Endothelial cell of umbilical vein (primary cell): ENCODE data around the gene S100A16. TPM values are rescaled to one million over a fixed set of nuclear protein-coding genes. Genes with fewer than 3 reads are reported as not detected.

Experiments used
- BruUV-seq: library from RNA; stranded (reverse); fragments of 400-500 nt; replicated peaks from 2 replicates; lab custom pipeline; 2021; lab: Mats Ljungman, UMichigan
- CTCF ChIA-PET: fragments of 300-600, 350-600 bp; sonication (Branson Sonifier 250); formaldehyde crosslinking; loops from one replicate; lab custom pipeline; 2021; ENCODE audit warnings: antibody characterized with exemption, inconsistent platforms; lab: Charles Lee
- POLR2A ChIA-PET: fragments of 300-600, 350-600 bp; sonication (Branson Sonifier 250); formaldehyde crosslinking; loops from one replicate; lab custom pipeline; 2021; ENCODE audit warnings: antibody characterized with exemption, inconsistent platforms; lab: Charles Lee
- DNase-seq: peaks from one replicate; pipeline ENCODE4 v3.0.0-alpha.2; 2011; ENCODE audit warnings: low read depth, low spot score
- FAIRE-seq: peaks from 2 replicates; lab custom pipeline; 2011; peaks lifted over from hg19 to GRCh38; lab: Jason Lieb, UNC
- H2AFZ ChIP-seq: 2 replicates; pipeline ENCODE4 v1.6.0; 2012; ENCODE audit warnings: low read depth, low read length, control low read depth, inconsistent platforms
- H3K27ac ChIP-seq: 2 replicates; pipeline ENCODE4 v1.5.1; 2011; ENCODE audit warnings: low read depth, mild to moderate bottlenecking, control low read depth, low read length, moderate library complexity; ENCODE audit not compliant: insufficient read depth
- H3K27me3 ChIP-seq, 2 experiments: 2 replicates each; pipeline versions ENCODE4 v1.6.0 to v1.6.1; 2011; ENCODE audit warnings: low read length in 2 of 2, mixed read lengths in 1 of 2; ENCODE audit not compliant: control insufficient read depth in 2 of 2, insufficient read depth in 2 of 2
- H3K36me3 ChIP-seq, 2 experiments: 2 replicates in 1 of 2; 3 replicates in 1 of 2; pipeline ENCODE4 v1.5.1; 2011; ENCODE audit warnings: low read length in 2 of 2, mild to moderate bottlenecking in 1 of 2, moderate library complexity in 1 of 2; ENCODE audit not compliant: control insufficient read depth in 2 of 2, insufficient read depth in 2 of 2; ENCODE audit errors: extremely low read depth in 1 of 2
- H3K4me1 ChIP-seq: 3 replicates; pipeline ENCODE4 v1.5.1; 2011; ENCODE audit warnings: mild to moderate bottlenecking, low read length; ENCODE audit not compliant: control insufficient read depth, insufficient read depth; ENCODE audit errors: extremely low read depth
- H3K4me2 ChIP-seq: 2 replicates; pipeline ENCODE4 v1.6.1; 2011; ENCODE audit warnings: low read length, control low read depth, mixed read lengths; ENCODE audit not compliant: insufficient read depth
- H3K4me3 ChIP-seq, 3 experiments: fragments of 200-600 bp in 1 of 3; sonication (generic), shearing (Covaris generic) in 1 of 3; replicated peaks in 1 of 3; 2 replicates each; pipeline ENCODE4 v1.5.1; 2011 to 2016; ENCODE audit warnings: control low read depth in 3 of 3, low read length in 3 of 3, mild to moderate bottlenecking in 2 of 3, inconsistent platforms in 1 of 3, low read depth in 1 of 3, moderate library complexity in 1 of 3; ENCODE audit not compliant: insufficient read depth in 1 of 3
- H3K79me2 ChIP-seq: 2 replicates; pipeline ENCODE4 v1.6.0; 2012; ENCODE audit warnings: low read length, inconsistent platforms; ENCODE audit not compliant: control insufficient read depth, insufficient read depth
- H3K9ac ChIP-seq: replicated peaks from 2 replicates; pipeline ENCODE3; 2011; ENCODE audit warnings: low read length, control low read depth; ENCODE audit not compliant: insufficient read depth; ENCODE audit errors: extremely low read depth
- H3K9me1 ChIP-seq: replicated peaks from 3 replicates; pipeline ENCODE4 v1.6.0; 2011; ENCODE audit warnings: mild to moderate bottlenecking, low read length; ENCODE audit not compliant: control insufficient read depth, insufficient read depth; ENCODE audit errors: extremely low read depth
- H3K9me3 ChIP-seq: replicated peaks from 2 replicates; pipeline ENCODE4 v1.5.1; 2012; ENCODE audit warnings: low read length, inconsistent platforms; ENCODE audit not compliant: control insufficient read depth, insufficient read depth
- H4K20me1 ChIP-seq: replicated peaks from 2 replicates; pipeline ENCODE3; 2011; ENCODE audit warnings: mild to moderate bottlenecking, low read length; ENCODE audit not compliant: control insufficient read depth, insufficient read depth; ENCODE audit errors: extremely low read depth
- EZH2 ChIP-seq: IDR thresholded peaks from 2 replicates; pipeline ENCODE4 v1.6.1; 2012; ENCODE audit warnings: borderline replicate concordance, low read depth, mild to moderate bottlenecking, moderate library complexity, low read length, inconsistent platforms; ENCODE audit not compliant: severe bottlenecking
- FOS ChIP-seq: IDR thresholded peaks from 2 replicates; pipeline ENCODE4 v1.6.1; 2011; ENCODE audit warnings: mild to moderate bottlenecking, low read length, moderate library complexity, borderline replicate concordance; ENCODE audit not compliant: insufficient read depth
- GATA2 ChIP-seq: IDR thresholded peaks from 2 replicates; pipeline ENCODE4 v1.7.0; 2011; ENCODE audit warnings: low read depth, mild to moderate bottlenecking, moderate library complexity, mixed read lengths, low read length; ENCODE audit not compliant: insufficient read length, insufficient read depth
- JUN ChIP-seq: IDR thresholded peaks from 2 replicates; pipeline ENCODE4 v1.6.1; 2011; ENCODE audit warnings: borderline replicate concordance, low read depth; ENCODE audit not compliant: insufficient read length, insufficient read depth
- MYC ChIP-seq: IDR thresholded peaks from one replicate; pipeline ENCODE4 v1.6.1; 2011; ENCODE audit warnings: mild to moderate bottlenecking, low read depth, low read length
- POLR2A ChIP-seq: IDR thresholded peaks from 2 replicates; pipeline ENCODE4 v1.6.1; 2012; ENCODE audit warnings: low read depth, mild to moderate bottlenecking, control low read depth, low read length
- POLR2AphosphoS5 ChIP-seq: IDR thresholded peaks from 2 replicates; pipeline ENCODE4 v1.6.1; 2012; ENCODE audit warnings: low read depth, mild to moderate bottlenecking, control low read depth, low read length, moderate library complexity; ENCODE audit not compliant: insufficient read depth
- dilution Hi-C: fragments of 300-500 bp; cut with MboI; formaldehyde crosslinking; loops from one replicate; pipeline ENCODE4 v1.15.0; 2019; ENCODE audit warnings: low sequenced_read_pairs; ENCODE audit not compliant: extremely low pct_ligation_motif_present
- intact Hi-C: fragments of 100-400 bp; cut with micrococcal nuclease; formaldehyde crosslinking; loops from one replicate; pipeline ENCODE4 v1.10.0; 2022
- polyA plus RNA-seq, 4 experiments: library from polyadenylated mRNA; depleted of rRNA in 3 of 4; stranded (reverse) in 3 of 4; unstranded in 1 of 4; fragments of >200 nt; gene quantifications; 2 replicates each; pipeline versions ENCODE4 v1.2.1 to v1.2.3, GENCODE V29; 2011 to 2012; ENCODE audit warnings: missing spikeins in 1 of 4
- total RNA-seq: library from RNA; stranded (reverse); gene quantifications from 2 replicates; pipeline ENCODE4 v1.2.3, GENCODE V29; 2021

The S100A16 gene
- total and polyA plus RNA-seq, 2 donors (not counting 3 experiments of a cell fraction or from before 2014, with no cell fraction given) = 701 to 1,770 TPM

DNA sequence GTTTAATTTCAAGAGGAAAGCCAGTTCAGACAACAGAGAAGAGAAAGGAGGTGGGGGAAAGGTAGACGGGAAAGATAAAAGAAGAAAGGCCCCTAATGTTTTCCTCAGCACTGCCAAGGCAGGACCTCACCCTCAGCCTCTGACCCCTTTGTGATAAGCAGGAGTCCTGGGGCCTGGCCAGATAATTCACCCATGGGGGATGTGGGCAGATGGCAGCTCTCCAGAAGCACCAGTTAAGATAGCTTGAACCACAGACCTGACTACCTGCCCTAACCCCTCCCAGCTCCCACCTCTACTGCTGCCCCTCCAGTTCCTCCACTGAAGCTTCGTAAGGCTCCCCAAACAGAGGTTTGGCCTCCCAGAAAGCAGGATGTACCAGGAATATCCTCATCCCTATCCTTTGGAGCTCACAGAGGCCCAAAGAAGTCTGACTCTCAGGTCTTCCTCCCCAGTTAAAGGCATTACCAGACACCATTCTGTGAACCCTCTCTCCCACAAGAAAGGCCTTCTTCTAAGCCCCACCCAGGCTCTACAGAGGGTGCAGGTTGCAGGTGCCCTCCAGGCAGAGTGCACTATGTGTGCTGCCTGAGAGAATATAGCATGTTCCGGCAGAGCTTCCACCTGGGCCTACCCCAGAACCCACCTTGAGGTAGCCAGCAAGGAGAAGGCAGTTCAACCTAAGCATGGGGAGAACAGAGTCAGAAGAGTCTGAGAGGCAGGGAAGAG lies 36.4 kb upstream of the S100A16 start:
- peaks cover 8% of the 10 kb centered on the region for H3K4me1 ChIP-seq
- H3K4me2 ChIP-seq = no peak overlapping the region
- no TSS peak for BruUV-seq
- no peaks in the 10 kb centered on the region for H3K9me3 ChIP-seq
- H3K27ac ChIP-seq = no peak overlapping the region
- H2AFZ ChIP-seq = no peak overlapping the region
- H3K4me3 ChIP-seq = no peak overlapping the region
- no peaks in the 10 kb centered on the region for H3K79me2 ChIP-seq
- no peak overlapping the region for H3K9ac ChIP-seq
- intact Hi-C loops = no loop called here
- FAIRE-seq = no peak
- TF ChIP-seq MYC (no peak), GATA2 (no peak), EZH2 (no peak), JUN (no peak), FOS (no peak), POLR2AphosphoS5 (no peak), POLR2A (no peak)
- dilution Hi-C loops = no loop called here
- peaks cover 7 to 15% of the 10 kb centered on the region in 2 experiments for H3K36me3 ChIP-seq
- POLR2A ChIA-PET = interaction anchor here (0.9 to 1.8 kb wide), 2 partner anchors 11 to 15 kb away, joined by 3 to 9 read pairs; partner anchors contain the start of gene CHTOP
- no peaks in the 10 kb centered on the region for H4K20me1 ChIP-seq
- CTCF ChIA-PET = interaction anchor here (0.8 to 2.3 kb wide), 5 partner anchors 11 to 139 kb away, joined by 3 to 8 read pairs (median 6); partner anchors contain the start of gene CHTOP
- no peaks in the 10 kb centered on the region for H3K9me1 ChIP-seq
- no peaks in the 10 kb centered on the region for H3K27me3 ChIP-seq
- DNase-seq = no peak
